ENCODE measurements around the gene PHLDB1. TPM values are rescaled to one million over a fixed set of nuclear protein-coding genes. Genes with fewer than 3 reads are reported as not detected.
"Not testable (repeated sequence)": the region's sequence is repeated elsewhere in the genome, so short reads cannot be mapped to it uniquely, and the experiment has no call there.

PHLDB1 gene
- 10 to 100 TPM in 1 of 6 experiments, 1 to 10 TPM in 5; 5.4 to 11.7 (median 6.3) TPM for total RNA-seq
- long read RNA-seq, result 0 reads

DNA sequence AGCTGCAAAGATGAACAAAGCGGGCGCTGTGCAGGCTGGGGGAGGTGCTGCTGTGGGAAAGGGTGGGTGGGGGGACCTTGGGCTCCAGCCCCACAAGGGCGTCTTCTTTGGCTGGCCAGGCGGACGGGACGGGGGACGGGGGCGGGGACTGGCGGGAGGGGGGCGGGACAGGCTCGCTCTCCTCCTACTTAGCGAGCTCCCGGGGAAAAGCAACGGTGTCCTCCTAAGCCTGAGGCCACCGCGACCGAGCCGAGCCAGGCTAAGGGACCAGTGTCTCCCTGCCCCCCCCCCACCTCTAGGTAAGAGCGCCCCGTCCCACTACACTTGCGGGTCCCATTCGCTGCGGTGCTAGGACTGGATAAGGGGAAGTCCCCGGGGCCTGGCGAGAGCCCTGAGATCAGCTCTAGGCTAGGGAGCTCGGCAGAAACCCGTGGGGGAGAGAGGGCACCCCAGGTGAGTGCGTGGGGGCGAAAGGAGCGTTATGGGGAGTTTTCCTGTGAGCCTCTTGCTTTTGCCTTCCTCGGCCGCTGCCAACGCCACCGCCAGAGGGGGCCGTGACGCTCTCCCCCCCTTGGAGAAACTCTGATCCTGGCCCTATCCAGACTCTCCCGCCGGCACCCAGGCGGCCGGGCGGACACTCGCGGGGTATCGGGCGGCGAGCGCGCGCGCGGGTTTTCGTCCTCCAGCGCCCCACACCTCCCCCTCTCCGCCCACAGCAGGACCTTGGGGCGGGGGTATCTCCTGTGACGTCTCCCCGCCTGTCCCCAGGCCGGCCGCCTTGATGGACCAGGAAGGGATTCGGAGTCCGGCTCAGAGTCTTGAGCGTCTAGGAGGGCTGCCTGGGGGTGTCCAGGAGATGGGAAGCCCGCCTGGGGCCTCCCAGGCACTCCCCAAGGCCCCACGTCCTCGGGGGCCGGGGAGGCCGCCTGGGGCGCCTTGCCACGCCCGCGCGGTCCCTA is at the start of gene PHLDB1:
TSS of gene PHLDB1 (plus strand) at position 215 of the 959 bp plus-strand sequence. CDS start 6,222 bp downstream, outside the sequence.
- H3K27me3 ChIP-seq, result peaks cover 0 to 9% of the 10 kb centered on the region in 2 donors
- DNase-seq (peak in 2 of 3 donors; percentile 59 to 67), ATAC-seq (peak; percentile 42 to 63 (median 50))
- intact Hi-C loops (cut with DNase I), result no loop called here
- no peaks in the 10 kb centered on the region for H3K36me3 ChIP-seq
- 2% methylated on average over 21 of the region's 72 CpGs for WGBS (ENCODE audit: insufficient coverage, low coverage, low lambda C conversion rate, missing lambda C conversion rate)
- peaks cover 0 to 15% (median 4%) of the 10 kb centered on the region in 4 donors for H3K4me1 ChIP-seq
- peak within 1 kb of the TSS; percentile 37 to 85 (median 50) for H3K27ac ChIP-seq
- H3K9me3 ChIP-seq, result no peaks in the 10 kb centered on the region
- TF ChIP-seq CTCF (IDR thresholded peaks at IDR 0.05) (peak; percentile 18 to 39 (median 39)), POLR2A (IDR thresholded peaks at IDR 0.05) (no peak)
- peak within 1 kb of the TSS; percentile 29 to 50 (median 39) for H3K4me3 ChIP-seq

DNA sequence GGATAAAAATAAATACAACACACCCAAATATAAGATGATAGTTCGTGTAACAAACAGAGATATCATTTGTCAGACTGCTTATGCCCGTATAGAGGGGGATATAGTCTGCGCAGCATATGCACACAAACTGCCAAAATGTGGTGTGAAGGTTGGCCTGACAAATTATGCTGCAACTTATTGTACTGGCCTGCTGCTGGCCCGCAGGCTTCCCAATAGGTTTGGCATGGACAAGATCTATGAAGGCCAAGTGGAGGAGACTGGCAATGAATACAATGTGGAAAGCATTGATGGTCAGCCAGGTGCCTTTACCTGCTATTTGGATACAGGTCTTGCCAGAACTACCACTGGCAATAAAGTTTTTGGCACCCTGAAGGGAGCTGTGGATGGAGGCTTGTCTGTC is 46.6 kb upstream of the PHLDB1 start:
- Histone ChIP-seq H3K9me3 (no peaks in the 10 kb centered on the region), H3K4me3 (no peak overlapping the region), H3K36me3 (no peaks in the 10 kb centered on the region), H3K27ac (no peak overlapping the region), H3K27me3 (no peaks in the 10 kb centered on the region), H3K4me1 (no peaks in the 10 kb centered on the region)
- DNase-seq, result no peak
- no peak for TF ChIP-seq CTCF (IDR thresholded peaks at IDR 0.05)
- intact Hi-C loops (cut with DNase I), result no loop called here
- no peak for ATAC-seq
- 78% methylated on average over 4 of the region's 4 CpGs for WGBS (ENCODE audit: insufficient coverage, low coverage, low lambda C conversion rate, missing lambda C conversion rate)

DNA sequence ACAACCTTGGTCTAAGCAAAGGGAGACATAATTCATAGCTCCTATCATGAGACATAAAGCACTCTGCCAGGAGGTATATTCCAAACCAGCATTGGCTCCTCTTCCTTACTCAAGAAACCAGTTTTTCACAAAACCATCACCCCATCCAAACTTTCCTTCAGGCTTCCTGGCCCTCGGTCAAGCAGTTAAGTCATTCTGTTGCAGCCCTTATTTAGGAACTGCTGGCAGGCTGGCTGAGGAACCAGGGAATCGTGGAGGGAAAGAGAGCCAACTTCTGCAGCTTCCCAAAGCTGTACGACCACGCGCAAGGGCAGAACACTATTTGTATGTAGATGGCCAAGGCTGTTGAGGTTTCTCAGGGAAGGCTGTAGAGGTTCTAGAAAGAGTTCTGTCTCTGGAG is 42.4 kb upstream of the PHLDB1 start:
- DNase-seq, result no peak
- H3K27ac ChIP-seq, result no peak overlapping the region
- no peaks in the 10 kb centered on the region for H3K4me1 ChIP-seq
- ATAC-seq, result no peak
- H3K4me3 ChIP-seq, result peak overlapping the region in 1 of 3 donors; percentile 53
- H3K36me3 ChIP-seq, result no peaks in the 10 kb centered on the region
- no peaks in the 10 kb centered on the region for H3K27me3 ChIP-seq
- 47% methylated on average over 5 of the region's 5 CpGs for WGBS (ENCODE audit: insufficient coverage, low coverage, low lambda C conversion rate, missing lambda C conversion rate)
- no peaks in the 10 kb centered on the region for H3K9me3 ChIP-seq
- intact Hi-C loops (cut with DNase I), result no loop called here
- no peak for TF ChIP-seq CTCF (IDR thresholded peaks at IDR 0.05)
- no peak for TF ChIP-seq POLR2A (IDR thresholded peaks at IDR 0.05)

DNA sequence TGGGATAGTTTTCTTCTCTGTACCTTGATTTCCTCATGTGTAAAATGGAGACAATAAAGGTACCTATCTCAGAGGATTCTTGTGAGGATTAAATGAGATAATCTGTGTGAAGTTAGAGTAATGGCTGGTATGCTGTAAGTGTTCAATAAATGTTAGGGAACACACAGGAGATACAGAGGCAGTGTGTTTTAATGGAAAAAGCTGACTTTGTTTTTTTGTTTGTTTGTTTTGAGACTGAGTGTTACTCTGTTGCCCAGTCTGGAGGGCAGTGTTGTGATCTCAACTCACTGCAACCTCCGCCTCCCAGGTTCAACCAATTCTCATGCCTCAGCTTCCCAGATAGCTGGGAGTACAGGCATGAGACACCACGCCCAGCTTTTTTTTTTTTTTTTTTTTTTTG is 37.7 kb upstream of the PHLDB1 start:
- Histone ChIP-seq H3K4me3 (no peak overlapping the region), H3K9me3 (no peaks in the 10 kb centered on the region), H3K27me3 (no peaks in the 10 kb centered on the region), H3K27ac (no peak overlapping the region), H3K4me1 (peaks cover 0 to 15% (median 5%) of the 10 kb centered on the region in 4 donors), H3K36me3 (no peaks in the 10 kb centered on the region)
- 93% methylated on average over 2 of the region's 2 CpGs for WGBS (ENCODE audit: insufficient coverage, low coverage, low lambda C conversion rate, missing lambda C conversion rate)
- intact Hi-C loops (cut with DNase I), result no loop called here
- ATAC-seq (no peak), DNase-seq (no peak)
- TF ChIP-seq POLR2A (IDR thresholded peaks at IDR 0.05), result no peak

GRCh38 chr11:118570787-118571186 is 36.6 kb upstream of the PHLDB1 start:
- Histone ChIP-seq H3K27me3 (no peaks in the 10 kb centered on the region), H3K4me1 (peaks cover 0 to 19% (median 7%) of the 10 kb centered on the region in 4 donors), H3K36me3 (no peaks in the 10 kb centered on the region), H3K4me3 (no peak overlapping the region), H3K27ac (no peak overlapping the region), H3K9me3 (no peaks in the 10 kb centered on the region)
- TF ChIP-seq POLR2A (IDR thresholded peaks at IDR 0.05) (no peak), CTCF (IDR thresholded peaks at IDR 0.05) (no peak)
- DNase-seq (no peak), ATAC-seq (no peak)
- 86% methylated on average over 1 of the region's 1 CpG for WGBS (ENCODE audit: insufficient coverage, low coverage, low lambda C conversion rate, missing lambda C conversion rate)
- intact Hi-C loops (cut with DNase I), result no loop called here

DNA sequence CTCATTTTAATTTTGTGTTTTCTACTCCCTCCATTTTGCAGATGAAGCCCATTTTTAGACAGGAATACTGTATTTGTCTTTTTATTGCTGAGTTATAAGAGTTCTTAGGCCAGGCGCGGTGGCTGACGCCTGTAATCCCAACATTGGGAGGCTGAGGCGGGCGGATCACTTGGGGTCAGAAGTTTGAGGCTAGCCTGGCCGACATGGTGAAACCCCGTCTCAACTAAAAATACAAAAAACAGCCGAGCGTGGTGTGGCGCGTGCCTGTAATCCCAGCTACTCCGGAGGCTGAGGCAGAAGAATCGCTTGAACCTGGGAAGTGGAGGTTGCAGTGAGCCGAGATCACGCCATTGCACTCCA is 35.7 kb upstream of the PHLDB1 start:
- peak in 2 of 4 donors; percentile 8 to 23 for ATAC-seq
- 17% methylated on average over 15 of the region's 15 CpGs for WGBS (ENCODE audit: insufficient coverage, low coverage, low lambda C conversion rate, missing lambda C conversion rate)
- not testable (repeated sequence) for DNase-seq

More for the DNA sequence above, 35.7 kb upstream of the PHLDB1 start:
- Histone ChIP-seq H3K4me3 (peak overlapping the region; percentile 95 to 99 (median 97)), H3K27ac (peak overlapping the region; percentile 94 to 98 (median 96)), H3K4me1 (peaks cover 0 to 24% (median 7%) of the 10 kb centered on the region in 4 donors)
- intact Hi-C loops (cut with DNase I); H3K27me3 ChIP-seq; H3K36me3 ChIP-seq; H3K9me3 ChIP-seq: not testable (repeated sequence)
